Activated CD4-positive, alpha-beta T cell treated with anti-CD3 and anti-CD28 coated beads for 4 hours (primary cell): ENCODE data around the gene CD300H.

Source experiments
- DNase-seq, 2 donors: peaks; one replicate each; pipeline ENCODE4 v3.0.0-alpha.2; 2020

CD300H gene

DNA sequence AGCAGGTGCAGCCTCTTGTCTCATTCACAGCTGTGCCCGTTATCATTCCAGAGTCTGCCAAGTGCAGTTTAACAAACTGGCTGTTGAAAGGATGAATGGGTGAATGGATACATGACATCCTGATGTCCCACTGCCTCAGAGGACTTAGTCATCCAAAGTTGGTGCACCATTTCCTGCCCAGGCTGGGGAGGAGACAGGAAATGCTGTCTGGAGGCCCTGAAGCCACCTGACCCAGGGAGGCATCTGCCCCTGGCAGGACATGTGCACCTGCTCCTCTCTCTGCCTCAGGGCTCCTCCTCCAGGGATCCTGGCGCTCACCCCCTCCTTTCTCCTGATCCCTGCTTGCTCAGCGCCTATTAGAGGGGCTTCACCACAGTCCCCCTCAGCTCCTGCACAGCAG lies 19.6 kb downstream of the CD300H start:
- DNase-seq, result no peak

DNA sequence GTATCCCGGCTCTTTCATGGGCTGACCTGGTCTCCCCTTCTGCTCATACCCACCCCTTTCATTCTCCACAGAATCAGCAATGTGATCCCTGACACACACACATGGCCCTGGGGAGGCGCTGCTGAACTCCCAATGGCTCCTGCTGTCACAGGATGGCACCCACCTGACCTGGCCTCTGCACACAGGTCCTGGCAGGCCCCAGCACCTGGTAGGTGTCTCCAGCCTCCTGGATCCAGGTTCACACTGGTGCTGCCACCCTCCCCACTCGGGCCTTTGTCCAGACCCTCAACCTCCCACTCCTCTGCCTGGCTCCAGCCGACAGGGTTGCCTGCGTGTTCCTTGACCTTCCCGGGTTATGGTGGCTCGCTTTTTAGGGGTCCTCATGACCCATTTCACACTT lies 20.0 kb downstream of the CD300H start:
- no peak for DNase-seq

DNA sequence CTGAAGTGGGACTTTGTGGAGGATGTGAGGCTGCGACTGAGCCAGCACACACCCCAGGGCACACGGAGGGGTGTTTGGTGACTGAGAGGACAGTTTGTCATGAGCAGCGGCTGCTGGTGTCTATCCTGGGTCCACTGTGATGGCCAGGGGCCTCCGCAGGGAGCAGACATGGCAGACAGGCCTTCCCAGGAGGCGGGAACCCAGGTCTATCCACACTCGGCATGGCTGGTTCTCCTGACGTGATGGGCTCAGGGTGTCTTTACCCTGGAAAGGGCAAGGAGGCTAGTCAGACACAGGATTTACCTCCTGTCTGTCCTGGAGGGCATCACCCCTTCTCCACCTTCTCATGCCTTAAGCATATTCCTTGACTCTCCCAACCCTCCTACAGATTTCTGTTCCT lies 20.7 kb downstream of the CD300H start:
- DNase-seq, result no peak

DNA sequence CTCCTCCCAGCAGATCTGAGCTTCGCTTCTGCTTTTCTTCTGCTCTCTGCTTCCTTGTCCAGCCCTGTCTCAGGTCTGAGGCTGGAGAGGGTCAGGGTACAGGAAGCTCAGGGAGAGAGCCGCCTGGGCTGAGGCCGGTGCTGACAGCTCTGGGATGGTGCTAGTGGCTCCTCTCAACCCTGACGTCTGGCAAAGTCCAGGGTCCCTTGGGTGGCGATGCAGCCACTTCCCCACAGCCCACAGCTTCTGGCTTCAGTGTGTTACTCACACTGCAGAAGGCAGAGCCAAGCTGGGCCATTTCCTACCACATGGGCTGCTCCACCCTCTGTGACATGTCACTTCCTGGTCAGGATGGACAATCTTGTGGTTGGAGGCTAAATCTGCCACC lies 21.5 kb downstream of the CD300H start, which contains the start of gene CD300C:
CD300C (minus strand) TSS at position 273 of the 388 bp plus-strand sequence. CDS start 333 bp downstream, outside the sequence.
- no peak for DNase-seq

DNA sequence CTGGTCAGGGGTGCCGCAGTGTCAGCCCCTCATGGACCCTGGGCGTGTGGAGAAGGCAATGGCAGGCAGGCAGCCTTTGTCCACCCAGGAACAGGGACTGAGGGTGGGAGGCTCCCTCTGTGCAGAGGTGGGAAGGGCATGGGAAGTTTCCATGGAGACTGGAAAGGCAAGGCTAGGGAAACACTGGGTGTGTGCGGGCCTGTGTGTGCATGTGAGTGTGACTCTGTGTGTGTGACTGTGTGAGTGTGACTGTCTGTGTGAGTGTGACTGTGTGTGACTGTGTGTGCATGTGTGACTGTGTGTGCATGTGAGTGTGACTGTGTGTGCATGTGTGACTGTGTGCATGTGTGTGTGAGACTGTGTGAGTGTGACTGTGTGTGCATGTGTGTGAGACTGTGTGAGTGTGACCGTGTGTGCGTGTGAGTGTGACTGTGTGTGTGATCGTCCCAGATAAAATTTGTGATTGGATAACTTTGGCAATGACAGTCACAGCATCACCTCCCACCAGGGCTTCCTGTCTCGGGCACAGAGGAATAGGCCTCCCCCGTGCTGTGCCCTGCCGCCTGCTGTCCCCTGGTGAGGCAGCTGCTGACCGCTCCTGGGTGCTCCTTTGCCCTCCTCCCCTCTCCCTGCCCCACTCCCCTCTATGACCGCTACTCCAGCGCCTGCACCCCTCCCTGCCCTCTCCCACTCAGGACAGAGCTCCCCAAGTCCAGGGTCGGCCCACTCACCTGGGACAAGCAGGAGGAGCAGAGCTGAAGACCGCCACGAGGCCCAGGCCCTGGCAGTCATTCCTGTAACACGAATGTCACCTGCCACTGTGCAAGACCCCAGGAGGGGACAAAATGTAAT lies 22.1 kb downstream of the CD300H start:
- no peak for DNase-seq

DNA sequence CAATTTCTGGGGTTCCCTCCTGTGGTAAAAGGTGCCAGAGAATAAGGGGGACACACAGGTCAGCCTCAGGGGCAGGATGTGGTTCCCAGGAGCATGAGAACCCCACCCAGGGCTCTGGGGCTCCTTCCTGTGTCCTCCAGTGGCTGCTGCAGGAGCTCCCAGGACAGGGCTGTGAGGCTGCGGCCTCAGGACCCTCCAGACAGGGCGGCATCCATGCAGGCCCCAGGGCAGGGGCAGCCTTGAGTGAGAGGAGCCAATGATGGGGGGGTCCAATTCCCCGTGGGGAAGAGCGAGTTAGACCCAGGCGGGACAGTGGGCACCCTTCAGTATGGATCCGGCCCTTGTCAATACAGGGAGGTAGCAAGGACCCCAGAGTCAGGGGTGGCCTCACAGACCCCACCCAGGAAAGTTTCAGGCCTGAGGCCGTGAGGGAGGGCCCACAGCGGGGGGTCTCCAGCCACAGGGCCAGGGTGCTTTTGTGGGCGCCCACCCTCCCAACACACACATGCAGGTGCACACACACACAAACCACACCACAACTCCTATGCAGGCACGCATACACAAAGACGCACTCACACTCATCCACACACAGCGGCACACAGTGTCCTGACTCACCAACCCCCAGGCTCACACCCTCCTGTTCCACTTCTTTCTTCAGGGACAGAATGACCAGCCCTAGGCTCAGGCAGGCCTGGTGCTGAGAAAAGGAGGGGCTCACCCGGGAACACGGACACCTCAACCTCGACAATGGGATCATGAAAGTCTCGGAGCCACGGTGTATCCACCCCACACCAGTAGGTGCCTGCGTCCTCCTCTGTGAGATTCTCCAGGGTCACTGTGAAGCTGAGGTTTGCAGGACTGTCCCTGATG lies 23.2 kb downstream of the CD300H start:
- DNase-seq, result no peak

GRCh38 chr17:74543406-74543805 lies 23.9 kb downstream of the CD300H start:
- DNase-seq, result no peak

GRCh38 chr17:74542727-74543383 lies 24.5 kb downstream of the CD300H start:
- no peak for DNase-seq

DNA sequence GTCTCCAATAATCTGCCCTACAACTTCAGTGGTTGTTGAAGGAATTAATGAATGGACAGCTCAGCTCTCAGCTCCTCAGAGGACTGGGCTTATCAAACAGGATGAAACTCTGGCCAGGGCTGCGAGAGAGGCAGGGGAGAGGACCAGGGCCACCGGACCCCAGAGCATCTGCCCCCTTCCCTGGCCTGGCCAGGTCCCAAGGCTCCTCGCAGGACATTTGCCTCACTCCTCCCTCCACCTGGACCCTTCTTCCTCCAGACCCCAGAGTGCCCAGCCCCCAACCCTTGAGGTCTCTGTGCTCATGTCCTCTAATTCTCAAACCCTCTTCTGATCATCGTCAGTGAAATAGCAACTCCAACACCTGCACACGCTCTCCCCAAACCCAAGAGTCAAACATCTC lies 25.1 kb downstream of the CD300H start:
- DNase-seq, result no peak

GRCh38 chr17:74541176-74542111 lies 25.9 kb downstream of the CD300H start:
- no peak for DNase-seq

- DNase-seq, result no peak
Measured at GRCh38 chr17:74539281-74539820, 28.0 kb downstream of the CD300H start.

- DNase-seq, result no peak
Measured at GRCh38 chr17:74536890-74537289, 30.4 kb downstream of the CD300H start.

DNA sequence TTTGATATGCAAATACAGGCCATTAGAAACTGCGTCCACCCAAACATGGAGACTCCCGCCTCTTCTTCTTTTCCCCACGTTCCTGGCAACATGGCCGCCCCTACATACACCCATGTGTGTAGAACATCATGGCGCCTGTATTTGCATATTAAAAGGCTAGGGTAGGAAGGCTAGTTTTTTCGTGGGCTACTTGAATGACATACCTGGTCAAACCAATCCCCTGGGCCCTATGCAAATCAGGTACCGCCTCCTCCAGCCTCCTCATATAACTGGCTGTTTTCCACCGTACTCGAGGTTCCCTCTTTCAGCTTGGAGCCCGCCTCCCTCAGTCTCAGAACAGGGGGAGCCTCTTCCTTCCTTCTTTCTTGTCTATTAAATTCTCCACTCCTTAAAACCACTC lies 35.2 kb downstream of the CD300H start:
- no peak for DNase-seq

GRCh38 chr17:74531231-74531761 lies 36.0 kb downstream of the CD300H start, which contains the start of gene CD300LB:
CD300LB (minus strand) TSS chr17:74531475; CDS start chr17:74531350, 125 bp downstream.
- DNase-seq, result no peak

GRCh38 chr17:74530831-74531150 lies 36.5 kb downstream of the CD300H start:
- DNase-seq, result no peak

- DNase-seq, result no peak
Measured at GRCh38 chr17:74529243-74529642, 38.1 kb downstream of the CD300H start.

DNA sequence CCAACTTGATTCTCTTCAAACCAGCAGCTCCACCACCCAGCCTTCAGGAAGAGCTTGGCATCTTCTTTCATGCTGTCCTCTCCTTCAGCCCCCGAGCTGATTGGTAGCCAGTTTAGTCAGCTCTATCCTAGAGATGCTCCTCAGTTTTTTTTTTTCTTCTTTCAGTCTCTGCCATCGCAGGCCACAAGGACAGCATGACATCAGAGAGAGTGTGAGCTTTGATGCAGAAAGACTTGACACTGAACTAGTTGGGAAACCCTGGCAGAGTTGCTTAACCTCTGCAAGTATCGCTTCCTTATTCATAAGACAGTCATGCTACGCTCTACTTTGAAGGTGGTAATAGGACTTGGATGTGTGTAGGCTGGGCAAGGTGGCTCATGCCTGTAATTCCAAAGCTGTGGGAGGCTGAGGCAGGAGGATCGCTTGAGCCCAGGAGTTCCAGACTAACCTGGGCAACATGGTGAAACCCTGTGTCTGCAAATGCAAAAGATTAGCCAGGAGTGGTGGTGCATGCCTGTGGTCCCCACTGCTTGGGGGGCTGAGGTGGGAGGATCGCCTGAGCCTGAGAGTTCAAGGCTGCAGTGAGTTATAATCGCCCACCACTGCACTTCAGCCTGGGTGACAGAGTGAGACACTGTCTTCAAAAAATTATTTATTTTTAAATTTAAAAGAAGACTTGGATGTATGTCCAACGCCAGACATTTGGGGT lies 38.7 kb downstream of the CD300H start:
- DNase-seq, result no peak

DNA sequence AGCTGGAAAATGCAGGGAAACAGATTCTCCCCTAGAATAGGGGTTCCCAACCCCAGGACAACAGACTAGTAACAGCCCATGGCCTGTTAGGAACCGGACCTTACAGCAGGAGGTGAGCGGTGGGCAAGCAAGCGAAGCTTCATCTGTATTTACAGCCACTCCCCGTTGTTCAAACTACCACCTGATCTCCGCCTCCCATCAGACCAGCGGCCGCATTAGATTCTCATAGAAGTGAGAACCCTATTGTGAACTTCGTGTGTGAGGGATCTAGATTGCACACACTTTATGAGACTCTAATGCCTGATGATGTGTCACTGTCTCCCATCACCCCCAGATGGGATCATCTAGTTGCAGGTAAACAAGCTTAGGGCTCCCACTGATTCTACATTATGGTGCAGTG lies 39.6 kb downstream of the CD300H start:
- DNase-seq, result no peak

GRCh38 chr17:74527081-74527480 lies 40.2 kb downstream of the CD300H start:
- DNase-seq, result no peak

- DNase-seq, result no peak
Measured at GRCh38 chr17:74526681-74527080, 40.6 kb downstream of the CD300H start.

DNA sequence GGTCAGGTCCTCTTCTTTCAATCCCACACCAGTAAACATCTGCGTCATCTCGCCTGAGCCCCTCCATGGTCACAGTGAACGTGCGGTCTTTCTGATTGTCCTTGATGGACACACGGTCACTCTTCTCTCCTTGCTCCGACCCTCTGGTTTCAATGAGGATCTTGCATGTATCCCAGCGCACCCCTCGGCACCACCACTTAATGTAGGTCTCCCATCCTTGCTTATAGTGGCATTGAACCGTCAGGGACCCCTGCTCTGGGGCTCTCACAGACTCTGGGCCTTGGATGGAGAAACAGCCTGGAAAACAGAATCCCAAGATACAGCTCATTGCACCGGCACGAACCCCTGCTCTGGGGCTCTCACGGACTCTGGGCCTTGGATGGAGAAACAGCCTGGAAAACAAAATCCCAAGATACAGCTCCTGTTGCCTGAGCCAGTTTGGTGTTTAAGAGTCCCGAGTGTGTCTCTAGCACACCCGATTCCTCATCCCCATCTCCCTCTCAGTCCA lies 41.5 kb downstream of the CD300H start:
- no peak for DNase-seq
